Activated T-cell treated with anti-CD3 and anti-CD28 coated beads for 48 hours (primary cell): ENCODE data around the gene EPC1.

ENCODE experiments used
- DNase-seq: peaks from one replicate; pipeline ENCODE4 v3.0.0-alpha.2; 2020; ENCODE audit warnings: low read depth

EPC1 gene

GRCh38 chr10:32337350-32337749 is 9.6 kb downstream of the EPC1 start:
- no peak for DNase-seq

- DNase-seq: no peak
Measured at GRCh38 chr10:32333849-32334248, 13.1 kb downstream of the EPC1 start.

- peak; percentile 74 for DNase-seq
Measured at GRCh38 chr10:32332299-32332750, 14.6 kb downstream of the EPC1 start.

- DNase-seq: no peak
Measured at GRCh38 chr10:32331606-32332005, 15.4 kb downstream of the EPC1 start.

GRCh38 chr10:32330214-32330613 is 16.7 kb downstream of the EPC1 start:
- no peak for DNase-seq

- DNase-seq: no peak
Measured at GRCh38 chr10:32329061-32329460, 17.9 kb downstream of the EPC1 start.

GRCh38 chr10:32328499-32328898 is 18.5 kb downstream of the EPC1 start:
- DNase-seq: no peak

- DNase-seq: no peak
Measured at GRCh38 chr10:32327364-32327691, 19.6 kb downstream of the EPC1 start.

- DNase-seq: no peak
Measured at GRCh38 chr10:32326680-32327363, 20.1 kb downstream of the EPC1 start.

- no peak for DNase-seq
Measured at GRCh38 chr10:32326119-32326518, 20.8 kb downstream of the EPC1 start.

GRCh38 chr10:32323051-32323450 is 23.9 kb downstream of the EPC1 start:
- DNase-seq: no peak

GRCh38 chr10:32321016-32321631 is 25.8 kb downstream of the EPC1 start:
- no peak for DNase-seq

- no peak for DNase-seq
Measured at GRCh38 chr10:32318476-32318896, 28.5 kb downstream of the EPC1 start.

- DNase-seq: no peak
Measured at GRCh38 chr10:32317795-32318357, 29.1 kb downstream of the EPC1 start.

GRCh38 chr10:32315424-32315823 is 31.5 kb downstream of the EPC1 start:
- DNase-seq: no peak

- no peak for DNase-seq
Measured at GRCh38 chr10:32314588-32314987, 32.4 kb downstream of the EPC1 start.

GRCh38 chr10:32308027-32308603 is 38.8 kb downstream of the EPC1 start:
- DNase-seq: no peak

- DNase-seq: no peak
Measured at GRCh38 chr10:32307609-32308008, 39.3 kb downstream of the EPC1 start.

GRCh38 chr10:32299354-32299980 is 47.5 kb downstream of the EPC1 start:
- no peak for DNase-seq

- no peak for DNase-seq
Measured at GRCh38 chr10:32298075-32298812, 48.7 kb downstream of the EPC1 start.

- no peak for DNase-seq
Measured at GRCh38 chr10:32295027-32295426, 51.9 kb downstream of the EPC1 start.

- DNase-seq: no peak
Measured at GRCh38 chr10:32293581-32293980, 53.4 kb downstream of the EPC1 start.
